SU-DHL-6 (cell line): Measurements from ENCODE around the gene PGF.

Source experiments
- EZH2phosphoT487 ChIP-seq: fragments of 200-600 bp; sonication (generic), shearing (Covaris generic); conservative IDR thresholded peaks from 2 replicates; pipeline ENCODE4 v1.6.1; 2018; ENCODE audit warnings: mild to moderate bottlenecking, antibody characterized with exemption, low read length, moderate library complexity, mixed read lengths
- TF ChIP-seq, protein P1 (sequence below): fragments of 200-600 bp; sonication (generic); IDR thresholded peaks from one replicate; pipeline ENCODE4 v1.5.1; 2017; ENCODE audit warnings: antibody characterized with exemption, mild to moderate bottlenecking, low read length, moderate library complexity; ENCODE audit not compliant: insufficient read depth, poor library complexity, severe bottlenecking

DNA sequence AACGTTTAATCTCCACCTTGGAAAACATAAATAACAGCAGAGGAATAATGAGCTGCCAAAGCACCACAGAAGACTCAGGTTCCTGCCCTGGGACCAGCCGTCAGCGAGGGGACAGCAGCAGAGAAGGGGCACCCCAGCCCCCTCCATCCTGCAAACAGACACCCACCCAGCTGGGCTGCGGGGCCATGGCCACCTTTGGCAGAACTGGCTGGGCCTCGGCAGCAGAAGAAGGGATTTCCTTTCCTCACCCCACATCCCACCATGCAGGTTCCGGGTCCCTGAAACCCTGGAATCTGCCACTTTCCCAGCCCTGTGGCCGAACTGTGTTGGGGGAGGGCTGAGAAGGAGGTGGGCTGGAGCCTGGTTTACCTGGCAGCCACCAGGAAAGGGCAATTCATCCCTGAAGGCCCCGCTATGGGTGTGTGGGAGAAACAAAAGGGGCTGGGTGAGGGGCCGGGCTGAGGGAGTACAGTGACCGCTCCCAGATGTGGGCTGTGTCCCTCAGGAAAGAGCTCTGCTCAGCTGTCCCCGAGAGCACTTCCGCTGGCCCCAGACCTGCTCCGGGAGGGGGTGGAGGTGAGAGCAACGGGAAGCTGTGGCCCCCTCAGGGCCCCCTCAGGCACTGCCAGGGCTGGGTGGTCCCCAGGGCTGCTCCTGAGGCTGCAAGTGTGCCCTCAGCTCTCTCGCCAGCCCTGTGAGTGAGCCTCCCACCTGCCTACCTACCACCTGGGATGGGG is 3.8 kb downstream of the PGF start:
- TF ChIP-seq, protein P1, sequence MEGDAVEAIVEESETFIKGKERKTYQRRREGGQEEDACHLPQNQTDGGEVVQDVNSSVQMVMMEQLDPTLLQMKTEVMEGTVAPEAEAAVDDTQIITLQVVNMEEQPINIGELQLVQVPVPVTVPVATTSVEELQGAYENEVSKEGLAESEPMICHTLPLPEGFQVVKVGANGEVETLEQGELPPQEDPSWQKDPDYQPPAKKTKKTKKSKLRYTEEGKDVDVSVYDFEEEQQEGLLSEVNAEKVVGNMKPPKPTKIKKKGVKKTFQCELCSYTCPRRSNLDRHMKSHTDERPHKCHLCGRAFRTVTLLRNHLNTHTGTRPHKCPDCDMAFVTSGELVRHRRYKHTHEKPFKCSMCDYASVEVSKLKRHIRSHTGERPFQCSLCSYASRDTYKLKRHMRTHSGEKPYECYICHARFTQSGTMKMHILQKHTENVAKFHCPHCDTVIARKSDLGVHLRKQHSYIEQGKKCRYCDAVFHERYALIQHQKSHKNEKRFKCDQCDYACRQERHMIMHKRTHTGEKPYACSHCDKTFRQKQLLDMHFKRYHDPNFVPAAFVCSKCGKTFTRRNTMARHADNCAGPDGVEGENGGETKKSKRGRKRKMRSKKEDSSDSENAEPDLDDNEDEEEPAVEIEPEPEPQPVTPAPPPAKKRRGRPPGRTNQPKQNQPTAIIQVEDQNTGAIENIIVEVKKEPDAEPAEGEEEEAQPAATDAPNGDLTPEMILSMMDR = no peak
- no peak for TF ChIP-seq EZH2phosphoT487
